AG04450 (cell line): Measurements from ENCODE around the gene KCNMA1. TPM values are rescaled to one million over a fixed set of nuclear protein-coding genes. Genes with fewer than 3 reads are reported as not detected.

ENCODE experiments used
- CTCF ChIA-PET: fragments of 300-600, 350-600 bp; formaldehyde crosslinking; extraction: SDS; loops from one replicate; lab custom pipeline; 2022; ENCODE audit warnings: antibody characterized with exemption, inconsistent platforms; lab: Charles Lee
- POLR2A ChIA-PET: fragments of 350-600 bp; formaldehyde crosslinking; extraction: SDS; loops from one replicate; lab custom pipeline; 2021; ENCODE audit warnings: antibody characterized with exemption, inconsistent platforms; lab: Yijun Ruan, JAX
- DNase-seq: peaks from one replicate; pipeline ENCODE4 v3.0.0-alpha.2; 2011; ENCODE audit warnings: low read depth, low spot score
- H3K27ac ChIP-seq: one replicate; pipeline ENCODE4 v1.5.1; 2012; ENCODE audit warnings: low read depth, low read length, control low read depth
- H3K27me3 ChIP-seq: one replicate; pipeline ENCODE4 v1.6.0; 2012; ENCODE audit warnings: low read length; ENCODE audit not compliant: control insufficient read depth, insufficient read depth
- H3K4me3 ChIP-seq: 2 replicates; pipeline ENCODE4 v1.5.1; 2011; ENCODE audit warnings: mild to moderate bottlenecking, low read depth, low read length, control low read depth
- H3K9me3 ChIP-seq: 2 replicates; pipeline ENCODE4 v1.5.1; 2012; ENCODE audit warnings: low read length; ENCODE audit not compliant: control insufficient read depth, insufficient read depth
- CTCF ChIP-seq: IDR thresholded peaks from 2 replicates; pipeline ENCODE4 v1.5.1; 2011; ENCODE audit warnings: low read depth, low read length, control low read depth, inconsistent platforms
- polyA plus RNA-seq: library from polyadenylated mRNA; depleted of rRNA; stranded (reverse); fragments of >200 nt; gene quantifications from 2 replicates; pipeline ENCODE4 v1.2.3, GENCODE V29; 2011

Gene KCNMA1
- polyA plus RNA-seq, 1 experiment: 58.8 TPM

GRCh38 chr10:77509391-77509790, 128.2 kb downstream of the KCNMA1 start:
- Histone ChIP-seq H3K9me3 (no peaks in the 10 kb centered on the region), H3K4me3 (no peak overlapping the region), H3K27ac (no peak overlapping the region), H3K27me3 (no peaks in the 10 kb centered on the region)
- no peak for TF ChIP-seq CTCF
- no peak for DNase-seq
- CTCF ChIA-PET: interaction anchor here (1.1 kb wide), 1 partner anchor 22 kb away, joined by 3 read pairs; no protein-coding TSS in a partner anchor
- POLR2A ChIA-PET: no interaction called here

- DNase-seq: no peak
- H3K9me3 ChIP-seq: no peaks in the 10 kb centered on the region
- CTCF ChIA-PET: interaction anchor here (0.6 to 1.5 kb wide), 5 partner anchors 17 to 342 kb away, joined by 3 to 4 read pairs (median 4); no protein-coding TSS in a partner anchor
- no peak overlapping the region for H3K4me3 ChIP-seq
- POLR2A ChIA-PET: interaction anchor here (0.7 to 1.1 kb wide), 3 partner anchors 10 to 57 kb away, joined by 3 to 5 read pairs (median 3); no protein-coding TSS in a partner anchor
- no peak for TF ChIP-seq CTCF
- H3K27me3 ChIP-seq: no peaks in the 10 kb centered on the region
- no peak overlapping the region for H3K27ac ChIP-seq
These were observed 130.2 kb downstream of the KCNMA1 start for GRCh38 chr10:77507291-77507880.

GRCh38 chr10:77506517-77507200, 130.9 kb downstream of the KCNMA1 start:
- no peak for DNase-seq
- POLR2A ChIA-PET: interaction anchor here (0.6 to 2.6 kb wide), 8 partner anchors 11 to 1124 kb away, joined by 3 to 17 read pairs (median 6); no protein-coding TSS in a partner anchor
- CTCF ChIA-PET: interaction anchor here (0.9 to 1.5 kb wide), 6 partner anchors 12 to 341 kb away, joined by 3 to 6 read pairs (median 4); no protein-coding TSS in a partner anchor
- no peaks in the 10 kb centered on the region for H3K27me3 ChIP-seq
- TF ChIP-seq CTCF: no peak
- H3K27ac ChIP-seq: peak overlapping the region; percentile 91
- H3K9me3 ChIP-seq: no peaks in the 10 kb centered on the region
- no peak overlapping the region for H3K4me3 ChIP-seq

GRCh38 chr10:77505431-77506334, 131.9 kb downstream of the KCNMA1 start:
- POLR2A ChIA-PET: interaction anchor here (0.6 to 2.6 kb wide), 9 partner anchors 19 to 1125 kb away, joined by 3 to 17 read pairs (median 3); partner anchors contain the start of gene KCNMA1
- DNase-seq: peak; percentile 65
- Histone ChIP-seq H3K27ac (peak overlapping the region; percentile 91), H3K27me3 (no peaks in the 10 kb centered on the region), H3K4me3 (no peak overlapping the region; the same call in 1 of the 2 replicates), H3K9me3 (no peaks in the 10 kb centered on the region)
- no peak for TF ChIP-seq CTCF
- CTCF ChIA-PET: interaction anchor here (1.0 to 1.7 kb wide), 7 partner anchors 11 to 341 kb away, joined by 3 to 6 read pairs (median 4); no protein-coding TSS in a partner anchor
